Measurements from ENCODE around the gene ENTREP1. TPM values are rescaled to one million over a fixed set of nuclear protein-coding genes. Genes with fewer than 3 reads are reported as not detected.
A peak's percentile ranks its signal among the peaks of the same experiment; 100 is the strongest.
"Not testable (repeated sequence)": the region's sequence is repeated elsewhere in the genome, so short reads cannot be mapped to it uniquely, and the experiment has no call there.

Gene ENTREP1
- total RNA-seq, 1 donor from 2014 or later, result 4.6 TPM

DNA sequence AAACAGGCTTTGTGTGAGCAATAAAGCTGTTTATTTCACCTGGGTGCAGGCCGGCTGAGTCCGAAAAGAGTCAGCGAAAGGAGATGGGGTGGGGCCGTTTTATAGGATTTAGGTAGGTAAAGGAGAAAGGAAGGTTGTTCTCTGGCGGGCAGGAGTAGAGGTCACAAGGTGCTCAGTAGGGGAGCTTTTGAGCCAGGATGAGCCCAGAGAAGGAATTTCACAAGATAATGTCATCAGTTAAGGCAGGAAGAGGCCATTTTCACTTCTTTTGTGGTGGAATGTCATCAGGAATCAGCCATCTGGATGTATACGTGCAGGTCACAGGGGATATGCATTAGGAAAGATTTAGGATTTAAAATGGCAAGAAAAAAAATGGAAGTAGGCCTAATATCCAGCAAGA, 84.9 kb downstream of the ENTREP1 start:
- DNase-seq (ENCODE audit: low read depth in 2 of 2), result not testable (repeated sequence)

DNA sequence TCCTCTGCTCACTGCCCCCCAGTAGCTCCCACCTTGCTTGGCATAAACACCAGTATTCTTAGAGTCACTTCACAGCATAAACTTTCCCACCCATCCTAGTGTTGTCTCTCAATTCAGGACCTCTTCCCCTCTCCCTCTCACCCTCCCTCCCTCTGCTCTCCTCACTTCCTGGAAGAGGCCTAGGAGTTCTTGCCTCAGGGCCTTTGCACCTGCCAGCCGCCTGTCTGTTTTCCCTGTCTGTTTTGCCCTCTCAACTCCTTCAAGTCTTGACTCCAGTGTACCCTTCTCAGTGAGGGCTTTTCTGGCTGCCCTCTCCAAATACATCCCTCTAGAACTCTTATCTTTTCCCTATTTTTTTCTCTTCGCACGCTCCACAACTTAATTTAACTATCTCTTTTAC, 86.2 kb downstream of the ENTREP1 start:
- no peak for DNase-seq (ENCODE audit: low read depth in 2 of 2)

DNA sequence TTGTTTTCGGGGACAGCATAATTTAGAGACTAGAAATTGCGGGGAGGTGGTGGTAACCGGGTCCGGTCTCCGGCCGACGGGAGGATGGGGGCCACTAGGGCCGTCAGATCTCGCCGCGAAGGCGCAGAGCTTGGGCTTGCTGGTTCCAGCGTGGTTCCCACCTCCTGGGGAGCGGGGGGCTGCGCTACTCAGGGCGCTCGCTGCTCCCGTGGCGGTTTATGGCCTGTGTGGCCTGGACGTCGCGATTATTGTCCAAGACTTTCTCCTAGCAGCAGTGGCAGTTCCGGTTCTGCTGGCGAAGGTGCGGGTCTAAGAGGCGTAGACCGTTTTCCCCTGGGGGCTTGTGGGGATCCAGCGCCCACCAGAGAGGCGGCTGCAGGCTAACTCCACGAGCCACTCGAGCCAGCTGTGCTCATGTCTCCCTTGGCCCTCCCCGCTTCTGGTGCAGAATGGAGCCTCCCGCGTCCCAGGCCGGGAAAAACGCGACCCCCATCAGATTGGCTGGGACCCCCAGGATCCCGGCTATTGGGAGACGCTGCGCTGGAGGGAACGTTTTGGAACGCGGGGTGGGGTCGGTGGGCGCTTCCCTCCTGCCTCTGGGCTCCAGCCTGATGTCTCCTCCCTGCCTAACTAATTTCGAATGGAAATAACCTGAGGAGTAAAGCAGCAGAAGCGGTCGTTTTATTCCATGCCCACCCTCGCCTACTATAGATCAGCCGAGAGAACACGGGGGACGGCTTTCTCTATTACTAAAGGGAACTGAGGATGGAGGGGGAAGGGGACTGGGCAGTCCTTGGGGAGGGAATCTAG, 87.1 kb downstream of the ENTREP1 start:
- no peak for DNase-seq (ENCODE audit: low read depth in 2 of 2)

DNA sequence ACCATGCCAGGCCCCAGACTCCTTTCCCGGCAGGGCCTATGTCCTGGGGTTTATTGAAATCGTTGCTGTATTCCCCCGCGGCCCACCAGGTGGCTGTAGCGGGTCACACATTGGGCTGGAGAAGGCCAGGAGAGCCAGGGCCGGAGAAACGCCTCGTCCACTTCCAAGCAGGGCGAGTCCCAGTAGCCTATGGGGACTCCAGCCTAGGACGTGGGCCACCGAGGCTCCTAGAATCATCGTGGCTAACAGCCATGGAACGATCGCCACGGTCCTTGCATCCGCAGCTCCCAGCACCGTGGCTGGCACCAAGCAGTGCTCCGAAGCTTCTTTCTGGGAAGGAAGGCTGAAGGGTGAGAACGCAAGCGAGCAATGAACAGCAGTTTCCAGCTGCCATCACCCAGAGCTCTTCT, 87.7 kb downstream of the ENTREP1 start:
- DNase-seq (ENCODE audit: low read depth in 2 of 2), result peak; percentile 37 to 78

DNA sequence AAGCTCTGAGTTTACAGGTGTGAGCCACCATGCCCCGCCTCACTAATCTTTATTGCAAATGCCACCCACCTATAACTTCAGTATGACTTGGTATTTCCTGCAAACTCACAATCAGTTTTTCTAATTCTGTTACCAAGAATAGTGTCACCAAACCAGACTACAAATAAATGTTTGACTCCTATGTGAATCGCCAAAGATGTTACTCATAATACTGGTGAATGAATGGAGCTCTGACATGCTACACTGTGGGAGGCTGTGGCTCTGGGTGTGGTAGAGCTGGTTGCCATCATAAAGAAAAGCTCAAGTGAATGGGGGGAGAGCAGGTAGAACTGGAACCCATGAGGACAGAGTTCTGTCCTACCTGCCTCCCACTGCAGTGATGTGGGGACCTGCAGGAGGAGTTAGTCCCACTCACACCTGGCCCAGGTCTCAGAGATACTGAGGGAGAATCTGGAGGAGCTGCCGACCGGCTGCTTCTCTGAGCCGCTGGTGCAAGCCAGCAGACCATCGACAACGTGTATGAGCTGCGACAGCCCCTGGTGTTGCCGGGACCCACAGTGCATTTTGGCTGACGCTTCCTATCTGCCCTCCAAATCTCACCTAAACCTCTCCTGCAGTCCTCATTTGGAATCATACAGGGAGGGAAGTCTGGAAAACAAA, 95.7 kb downstream of the ENTREP1 start:
- DNase-seq (ENCODE audit: low read depth in 2 of 2), result no peak

DNA sequence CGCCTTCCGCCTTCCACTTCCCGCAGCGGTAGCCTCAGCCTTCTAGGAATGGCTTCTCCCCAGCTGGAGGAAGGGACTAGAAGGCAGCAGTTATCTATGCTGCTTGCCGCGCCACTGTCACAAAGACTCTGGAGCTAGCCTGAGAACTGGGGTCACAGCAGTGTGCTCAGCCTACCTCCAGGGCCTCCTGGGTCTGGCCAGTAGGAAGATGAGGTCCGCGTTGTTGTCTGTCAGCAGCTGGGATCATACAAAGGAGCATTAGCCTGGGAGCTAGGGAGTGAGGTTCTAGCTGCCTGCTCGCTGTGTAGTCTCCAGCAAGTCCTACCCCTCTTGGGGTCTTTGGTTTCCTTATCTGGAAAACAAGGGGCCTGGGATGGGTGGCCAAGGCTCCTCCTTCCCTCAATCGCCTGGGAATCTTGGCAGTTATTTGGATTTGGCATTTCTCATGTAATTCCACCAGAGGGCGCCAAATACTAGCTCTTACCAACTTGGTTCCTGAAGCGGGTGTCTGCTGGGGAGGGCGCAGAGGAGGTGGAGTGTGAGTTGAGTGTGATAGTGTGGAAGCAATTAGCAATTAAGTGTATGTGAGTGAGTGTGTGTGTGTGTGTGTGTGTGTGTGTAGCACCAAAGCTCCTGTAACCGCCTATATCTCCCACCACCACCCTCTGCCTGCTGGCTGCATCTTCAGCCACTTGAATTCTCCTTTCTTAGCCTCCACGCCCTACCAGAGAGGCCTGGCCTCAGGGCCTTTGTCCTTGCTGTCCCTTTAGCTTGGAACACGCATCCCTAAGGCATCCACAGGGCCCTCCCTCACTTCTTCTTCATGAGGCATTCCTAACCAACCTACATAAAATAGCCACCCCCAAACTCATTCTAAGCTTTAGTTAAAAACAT, 97.1 kb downstream of the ENTREP1 start:
- DNase-seq (ENCODE audit: low read depth in 2 of 2), result peak; percentile 52 to 77

DNA sequence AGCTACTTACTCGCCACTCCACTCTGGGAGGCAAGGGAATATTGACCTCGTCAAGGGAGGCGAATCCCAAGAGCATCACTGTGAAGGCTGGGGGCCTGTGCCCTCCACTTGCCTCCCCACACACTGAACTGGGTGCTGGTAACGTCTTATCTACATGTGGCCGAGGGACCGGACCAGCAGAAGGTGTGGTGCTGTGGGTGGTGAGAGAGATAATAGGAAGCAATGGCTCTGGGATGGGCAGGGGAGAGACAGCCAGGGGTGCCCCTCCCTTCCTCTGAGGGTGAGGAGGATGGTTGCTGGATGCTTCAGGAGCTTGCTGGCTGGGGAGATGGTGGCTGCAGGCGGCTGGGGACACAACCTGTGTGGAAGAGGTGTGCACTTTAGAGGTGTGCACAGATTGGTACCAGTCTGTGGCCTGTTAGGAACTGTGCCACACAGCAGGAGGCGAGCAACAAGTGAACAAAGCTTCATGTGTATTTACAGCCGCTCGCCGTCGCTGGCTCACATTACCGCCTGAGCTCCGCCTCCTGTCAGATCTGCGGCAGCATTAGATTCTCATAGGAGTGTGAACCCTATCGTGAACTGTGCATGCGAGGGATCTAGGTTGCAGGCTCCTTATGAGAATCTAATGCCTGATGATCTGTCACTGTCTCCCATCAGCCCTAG, 100.3 kb downstream of the ENTREP1 start:
- no peak for DNase-seq (ENCODE audit: low read depth in 2 of 2)

DNA sequence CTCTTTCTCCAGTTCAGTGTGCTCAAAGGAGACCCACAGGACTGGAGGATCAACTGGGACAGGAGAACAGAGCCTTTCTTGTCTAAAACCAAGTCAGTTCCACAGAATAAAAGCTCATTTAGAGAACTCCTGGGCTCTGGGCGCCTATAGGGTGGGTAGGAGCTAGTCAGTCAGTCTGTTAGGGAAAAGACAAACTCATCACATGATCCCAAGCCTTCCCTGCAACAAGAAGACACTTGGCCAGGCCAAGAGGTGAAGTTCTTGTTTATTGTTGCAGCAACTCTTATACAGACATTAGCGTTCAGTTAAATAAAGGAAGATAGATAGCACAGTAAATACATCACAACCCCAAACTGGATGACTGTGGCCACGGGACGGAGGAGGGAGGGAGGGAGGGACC, 102.3 kb downstream of the ENTREP1 start:
- DNase-seq (ENCODE audit: low read depth in 2 of 2), result no peak

DNA sequence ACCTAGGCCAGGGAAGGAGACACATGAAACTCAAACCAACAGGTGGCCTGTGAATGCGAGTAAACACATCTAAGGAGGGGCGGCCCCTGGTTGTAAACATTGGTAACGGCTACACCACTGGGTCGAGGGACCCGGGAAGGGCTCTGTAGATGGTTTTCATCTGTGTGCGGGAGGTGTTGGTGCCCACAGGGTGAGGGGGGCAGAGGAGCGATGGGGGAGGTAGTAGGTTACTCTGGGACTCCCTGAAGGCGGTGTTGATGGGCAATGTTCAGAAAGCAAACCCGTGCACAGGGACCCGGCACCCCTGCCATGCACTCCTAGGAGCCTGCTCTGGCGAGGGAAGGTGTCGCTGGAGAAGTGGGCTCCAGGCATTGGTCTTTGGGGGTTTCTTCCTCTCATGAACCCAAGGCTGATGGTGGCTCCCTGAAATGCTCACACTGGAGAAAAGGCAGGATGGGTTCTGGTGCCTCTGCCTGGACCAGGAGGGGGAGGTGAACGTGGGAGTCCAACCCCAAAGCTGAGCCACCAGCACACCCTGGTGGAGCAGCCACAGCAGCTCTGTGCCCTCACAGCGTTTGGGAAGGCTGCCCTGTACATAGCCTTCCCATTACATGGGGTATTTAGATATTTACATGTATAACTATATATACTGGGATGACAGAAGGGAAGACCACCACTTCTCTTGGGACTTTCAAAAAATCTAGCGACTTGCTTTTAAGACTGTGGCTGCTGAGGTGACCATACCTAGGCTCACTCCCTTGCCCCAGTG, 103.2 kb downstream of the ENTREP1 start:
- DNase-seq (ENCODE audit: low read depth in 2 of 2), result no peak

DNA sequence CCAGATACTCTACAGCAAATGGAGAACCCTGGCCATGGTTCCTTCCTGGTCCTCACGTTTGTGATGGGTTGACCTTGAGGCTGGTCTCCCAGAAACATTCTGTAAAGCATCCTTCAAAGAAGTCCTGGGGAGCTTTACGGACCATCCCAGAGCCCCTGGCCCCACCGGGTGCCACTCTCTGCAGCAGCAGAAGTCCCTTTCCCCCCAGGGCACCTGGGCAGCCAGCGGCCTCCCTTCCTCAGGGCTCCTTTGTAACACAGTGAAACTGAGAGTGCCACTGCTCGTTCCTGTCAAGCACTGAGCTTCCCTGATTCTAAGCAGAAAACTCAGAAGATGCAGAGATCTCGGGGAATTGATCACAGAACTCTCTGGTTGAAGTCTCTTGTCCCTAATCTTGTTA, 104.3 kb downstream of the ENTREP1 start:
- DNase-seq (ENCODE audit: low read depth in 2 of 2), result no peak

DNA sequence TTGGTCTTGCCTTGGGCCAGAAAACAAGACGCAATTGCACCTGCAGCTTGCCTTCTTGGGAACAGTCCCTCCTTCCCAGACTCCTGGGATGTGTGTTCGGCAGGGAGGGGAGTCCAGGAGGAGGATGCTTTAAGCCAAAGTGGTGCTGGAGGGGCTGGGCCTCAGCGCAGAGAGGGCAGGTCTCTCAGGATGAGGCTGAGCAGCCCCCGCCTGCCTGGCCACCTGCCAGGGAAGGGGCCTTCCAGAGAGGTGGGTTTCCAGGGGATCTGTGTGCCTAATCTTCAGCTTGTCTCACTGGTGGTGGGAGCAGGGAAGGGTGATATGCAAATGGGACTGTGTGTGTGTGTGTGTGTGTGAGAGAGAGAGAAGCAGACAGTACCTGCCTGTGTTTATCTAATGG, 105.2 kb downstream of the ENTREP1 start:
- DNase-seq (ENCODE audit: low read depth in 2 of 2), result no peak

DNA sequence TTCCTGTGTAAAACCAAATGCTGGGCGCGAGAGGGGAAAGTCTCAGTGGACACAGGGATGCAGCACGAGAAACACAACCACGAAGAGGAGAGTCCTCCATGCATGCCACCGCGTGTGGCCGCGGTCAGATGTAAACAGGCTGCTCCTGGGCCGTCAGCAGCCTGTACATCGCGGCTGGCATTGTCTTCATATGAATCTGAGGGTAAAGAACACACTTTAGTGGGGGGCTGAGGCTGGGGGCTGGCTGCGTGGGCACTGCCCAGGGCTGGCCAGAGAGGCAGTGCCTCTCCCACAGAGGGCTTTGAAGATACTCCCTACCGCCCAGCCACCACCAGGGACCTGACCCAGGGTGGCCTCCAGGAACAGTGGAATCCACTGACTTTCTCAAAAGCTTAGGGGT, 106.2 kb downstream of the ENTREP1 start:
- DNase-seq (ENCODE audit: low read depth in 2 of 2), result no peak

DNA sequence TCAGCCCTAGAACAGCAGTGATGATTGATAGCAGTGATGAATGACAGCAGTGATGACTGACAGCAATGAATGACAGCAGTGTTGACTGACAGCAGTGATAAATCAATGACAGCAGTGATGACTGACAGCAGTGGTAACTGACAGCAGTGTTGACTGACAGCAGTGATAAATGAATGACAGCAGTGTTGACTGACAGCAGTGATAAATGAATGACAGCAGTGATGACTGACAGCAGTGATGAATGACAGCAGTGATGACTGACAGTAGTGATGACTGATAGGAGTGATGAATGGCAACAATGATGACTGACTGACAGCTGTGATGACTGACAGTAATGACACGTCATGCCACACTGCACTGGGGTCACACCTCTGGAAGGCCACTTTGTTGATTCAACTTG, 106.8 kb downstream of the ENTREP1 start:
- DNase-seq (ENCODE audit: low read depth in 2 of 2), result peak in 1 of 2 donors; percentile 23

DNA sequence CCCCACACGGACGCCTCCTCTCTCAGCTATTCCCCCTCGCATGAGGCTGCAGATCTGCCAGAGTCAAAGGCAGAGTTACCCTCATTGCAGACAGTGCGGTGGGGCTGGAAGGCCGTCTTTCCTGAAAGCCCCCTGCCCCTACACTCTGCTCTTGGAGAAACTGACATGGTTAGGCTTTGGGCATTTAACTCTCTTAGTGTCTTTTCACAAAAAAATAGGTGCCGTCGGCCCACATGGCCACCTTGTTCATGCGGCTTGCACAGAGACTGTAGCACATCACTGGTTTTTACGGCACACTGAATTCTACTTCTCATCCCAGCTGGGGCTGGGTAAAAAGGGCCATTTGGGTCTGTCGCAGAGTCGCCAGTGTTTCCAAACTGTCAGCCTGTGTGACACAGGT, 107.6 kb downstream of the ENTREP1 start:
- DNase-seq (ENCODE audit: low read depth in 2 of 2), result no peak

DNA sequence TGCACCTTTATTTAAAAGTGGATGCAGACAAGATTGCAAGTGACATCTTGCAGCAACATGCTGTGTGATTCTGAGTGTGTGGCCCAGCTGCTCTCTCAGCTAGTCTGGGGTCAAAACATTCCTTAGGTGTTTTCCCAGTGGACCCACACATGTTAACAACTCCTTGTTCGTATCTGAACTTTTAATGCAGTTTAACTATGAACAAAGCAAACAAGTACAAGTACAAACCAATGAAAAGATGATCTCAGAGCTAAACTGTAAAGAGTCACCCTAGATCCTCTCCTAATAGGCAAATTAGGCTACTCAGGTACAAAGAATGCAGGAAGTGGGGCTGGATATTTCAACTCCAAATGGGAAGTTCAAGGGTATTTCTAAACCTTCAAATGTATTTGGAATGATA, 108.4 kb downstream of the ENTREP1 start:
- DNase-seq (ENCODE audit: low read depth in 2 of 2), result no peak

DNA sequence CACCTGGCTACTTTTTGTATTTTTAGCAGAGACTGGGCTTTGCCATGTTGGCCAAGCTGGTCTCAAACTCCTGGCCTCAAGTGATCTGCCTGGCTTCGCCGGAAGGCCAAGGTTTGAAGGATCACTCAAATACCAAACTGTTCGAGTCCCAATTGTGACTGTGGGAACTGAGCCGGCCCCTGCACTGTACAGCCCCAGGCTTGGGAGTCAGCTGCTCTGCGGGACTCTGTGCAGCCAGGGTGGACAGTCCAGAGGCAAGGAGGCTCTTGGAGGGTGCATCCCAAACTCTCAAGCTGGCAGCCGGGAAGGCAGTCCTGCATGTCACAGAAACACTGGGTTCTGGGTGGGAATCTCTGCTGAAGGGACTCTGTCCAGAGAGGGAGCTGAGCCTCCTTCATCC, 109.0 kb downstream of the ENTREP1 start:
- no peak for DNase-seq (ENCODE audit: low read depth in 2 of 2)

DNA sequence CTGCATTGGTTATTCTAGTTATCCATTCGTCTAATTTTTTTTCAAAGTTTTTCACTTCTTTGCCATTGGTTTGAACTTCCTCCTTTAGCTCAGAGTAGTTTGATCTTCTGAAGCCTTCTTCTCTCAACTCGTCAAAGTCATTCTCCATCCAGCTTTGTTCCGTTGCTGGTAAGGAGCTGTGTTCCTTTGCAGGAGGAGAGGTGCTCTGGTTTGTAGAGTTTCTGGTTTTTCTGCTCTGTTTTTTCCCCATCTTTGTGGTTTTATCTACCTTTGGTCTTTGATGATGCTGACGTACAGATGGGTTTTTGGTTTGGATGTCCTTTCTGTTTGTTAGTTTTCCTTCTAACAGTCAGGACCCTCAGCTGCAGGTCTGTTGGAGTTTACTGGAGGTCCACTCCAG, 114.6 kb downstream of the ENTREP1 start:
- DNase-seq (ENCODE audit: low read depth in 2 of 2), result not testable (repeated sequence)

DNA sequence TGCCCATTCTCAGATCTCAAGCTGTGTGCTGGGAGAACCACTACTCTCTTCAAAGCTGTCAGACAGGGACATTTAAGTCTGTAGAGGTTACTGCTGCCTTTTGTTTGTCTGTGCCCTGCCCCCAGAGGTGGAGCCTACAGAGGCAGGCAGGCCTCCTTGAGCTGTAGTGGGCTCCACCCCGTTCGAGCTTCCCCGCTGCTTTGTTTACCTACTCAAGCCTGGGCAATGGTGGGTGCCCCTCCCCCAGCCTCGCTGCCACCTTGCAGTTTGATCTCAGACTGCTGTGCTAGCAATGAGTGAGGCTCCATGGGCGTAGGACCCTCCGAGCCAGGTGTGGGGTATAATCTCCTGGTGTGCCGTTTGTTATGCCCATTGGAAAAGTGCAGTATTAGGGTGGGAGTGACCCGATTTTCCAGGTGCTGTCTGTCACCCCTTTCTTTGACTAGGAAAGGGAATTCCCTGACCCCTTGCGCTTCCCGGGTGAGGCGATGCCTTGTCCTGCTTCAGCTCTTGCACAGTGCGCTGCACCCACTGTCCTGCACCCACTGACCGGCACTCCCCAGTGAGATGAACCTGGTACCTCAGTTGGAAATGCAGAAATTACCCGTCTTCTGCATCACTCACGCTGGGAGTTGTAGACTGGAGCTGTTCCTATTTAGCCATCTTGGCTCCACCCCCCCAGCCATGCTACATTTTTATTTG, 115.4 kb downstream of the ENTREP1 start:
- not testable (repeated sequence) for DNase-seq (ENCODE audit: low read depth in 2 of 2)

Data from dermis microvascular lymphatic vessel endothelial cell (primary cell).